Heart left ventricle (tissue), 13 donors: ENCODE measurements around the gene TUBA1A.

Source experiments
- CTCF ChIP-seq, 12 donors: fragments of 200-600 bp; sonication (generic) in 4 of 12; IDR thresholded peaks; one replicate each; pipeline versions ENCODE4 v1.5.0 to v1.8.0; 2018 to 2022; ENCODE audit warnings: antibody characterized with exemption in 12 of 12, mild to moderate bottlenecking in 5 of 12
- POLR2A ChIP-seq, 2 donors: fragments of 450-650 bp; IDR thresholded peaks; one replicate each; pipeline ENCODE4 v1.6.1; 2017; ENCODE audit warnings: antibody characterized with exemption in 2 of 2, mild to moderate bottlenecking in 2 of 2, moderate library complexity in 2 of 2
- donor health status: ischemic (EF 13 %, LVEDD 7.1; RV severe dilation, severe dysfunction).
- donor health status: DM: no; HTN: yes; CAD: no.
- donor health status: DM: no; HTN: no; CAD: no.
- donor health status: ischemic (EF 25% LVEDD 6.9; RV normal size, moderate dysfunction).
- donor health status: ischemic (EF 25% LVEDD 5.7; RV mildly dilated, moderate dysfunction).
- donor health status: ischemic (EF 35%, LVEDD 5.7; RV mildly dilated, moderate dysfunction).
- donor health status: nonischemic (EF 11% LVEDD 7.7; RV severe dilation, severe dysfunction).
- donor health status: DM: yes; HTN: yes; CAD: no.
- donor health status: PGD.
- donor health status: ischemic (EF 29% LVEDD 5.4; RV normal size, mild dysfunction).
- donor health status: nonischemic (EF 23%, LVEDD 6.1; RV moderate dilation, normal function).

- TF ChIP-seq POLR2A (IDR thresholded peaks at IDR 0.05) (no peak), CTCF (IDR thresholded peaks at IDR 0.05) (no peak)
Observed at GRCh38 chr12:49208146-49208545, 19.3 kb upstream of the TUBA1A start.
